HCT116 (cell line): ENCODE results near the gene SNX15. TPM values are rescaled to one million over a fixed set of nuclear protein-coding genes. Genes with fewer than 3 reads are reported as not detected.
A peak's percentile ranks its signal among the peaks of the same experiment; 100 is the strongest.
"Not testable (repeated sequence)": the region's sequence is repeated elsewhere in the genome, so short reads cannot be mapped to it uniquely, and the experiment has no call there.

Experiments
- ATAC-seq: fragments of 200-7000 bp; cut with Tn5 transposase; 2 replicates; pipeline ENCODE4 v1.9.1; 2020; ENCODE audit warnings: mild to moderate bottlenecking, moderate library complexity
- BruUV-seq: library from RNA; stranded (reverse); fragments of 400-500 nt; replicated peaks from 2 replicates; lab custom pipeline; 2021; lab: Mats Ljungman, UMichigan
- CTCF ChIA-PET: fragments of 300-600 bp; sonication (Branson Sonifier 250); formaldehyde crosslinking; loops from one replicate; lab custom pipeline; 2021; ENCODE audit warnings: antibody characterized with exemption; lab: Charles Lee
- POLR2A ChIA-PET: fragments of 300-600, 350-600 bp; sonication (Branson Sonifier 250); formaldehyde crosslinking; loops from one replicate; lab custom pipeline; 2021; ENCODE audit warnings: antibody characterized with exemption; lab: Charles Lee
- RAD21 ChIA-PET, 2 experiments: fragments of 300-600 bp; sonication (Branson Sonifier 250); formaldehyde crosslinking; loops; one replicate each; lab custom pipeline; 2023; ENCODE audit warnings: low total read pairs in 2 of 2; ENCODE audit not compliant: uncharacterized antibody in 2 of 2, unreplicated experiment in 2 of 2, low non-redundant PET in 1 of 2; lab: Charles Lee
- DNase-seq: peaks from one replicate; pipeline ENCODE4 v3.0.0-alpha.2; 2010; ENCODE audit warnings: low read depth, low spot score
- H2AFZ ChIP-seq: fragments of 200-600 bp; shearing (Covaris generic), sonication (generic); 2 replicates; pipeline ENCODE4 v1.6.1; 2017; ENCODE audit warnings: low read depth, mixed run types, mixed read lengths, antibody characterized with exemption, low read length; ENCODE audit not compliant: poor library complexity, severe bottlenecking
- H3K27ac ChIP-seq: 2 replicates; pipeline ENCODE4 v1.5.1; 2012; ENCODE audit warnings: low read depth, low read length
- H3K27me3 ChIP-seq: fragments of 200-600 bp; sonication (generic); 2 replicates; pipeline ENCODE4 v1.6.1; 2016; ENCODE audit warnings: mixed run types, low read length, mixed read lengths; ENCODE audit not compliant: insufficient read depth
- H3K36me3 ChIP-seq, 2 experiments: fragments of 200-500 bp in 1 of 2; fragments of 200-600 bp in 1 of 2; sonication (Bioruptor generic) in 1 of 2; sonication (generic) in 1 of 2; 2 replicates each; pipeline versions ENCODE4 v1.5.1 to v1.6.1; 2014 to 2016; ENCODE audit warnings: low read length in 2 of 2, inconsistent platforms in 1 of 2, mixed read lengths in 1 of 2, mixed run types in 1 of 2; ENCODE audit not compliant: insufficient read depth in 2 of 2, control insufficient read depth in 1 of 2
- H3K4me1 ChIP-seq, 2 experiments: fragments of 200-600 bp in 1 of 2; sonication (generic) in 1 of 2; 2 replicates each; pipeline versions ENCODE4 v1.5.1 to v1.6.1; 2012 to 2017; ENCODE audit warnings: low read length in 2 of 2, inconsistent platforms in 1 of 2, mild to moderate bottlenecking in 1 of 2, mixed read lengths in 1 of 2, mixed run types in 1 of 2, moderate library complexity in 1 of 2; ENCODE audit not compliant: insufficient read depth in 2 of 2, control insufficient read depth in 1 of 2
- H3K4me2 ChIP-seq: fragments of 200-600 bp; sonication (generic); 2 replicates; pipeline ENCODE4 v1.6.1; 2017; ENCODE audit warnings: mixed run types, low read length, mixed read lengths
- H3K4me3 ChIP-seq, 2 experiments: fragments of 200-600 bp in 1 of 2; sonication (generic) in 1 of 2; replicated peaks in 1 of 2; 2 replicates each; pipeline ENCODE4 v1.5.1; 2011 to 2016; ENCODE audit warnings: low read length in 2 of 2, control low read depth in 1 of 2, low read depth in 1 of 2, mild to moderate bottlenecking in 1 of 2, mixed read lengths in 1 of 2, mixed run types in 1 of 2
- H3K79me2 ChIP-seq: fragments of 200-600 bp; sonication (generic); 2 replicates; pipeline ENCODE4 v1.6.1; 2017; ENCODE audit warnings: mild to moderate bottlenecking, mixed run types, low read length, moderate library complexity, mixed read lengths; ENCODE audit not compliant: insufficient read depth
- H3K9ac ChIP-seq: fragments of 200-600 bp; sonication (generic); 2 replicates; pipeline ENCODE4 v1.6.1; 2016; ENCODE audit warnings: low read length, mixed read lengths
- H3K9me2 ChIP-seq: fragments of 200-600 bp; sonication (generic), shearing (Covaris generic); 2 replicates; pipeline ENCODE4 v1.6.1; 2017; ENCODE audit warnings: mixed run types, mild to moderate bottlenecking, moderate library complexity; ENCODE audit not compliant: insufficient read depth
- H3K9me3 ChIP-seq, 2 experiments: fragments of 200-500 bp in 1 of 2; fragments of 200-600 bp in 1 of 2; sonication (Bioruptor generic) in 1 of 2; sonication (generic) in 1 of 2; 2 replicates each; pipeline ENCODE4 v1.6.1; 2014 to 2017; ENCODE audit warnings: low read length in 2 of 2, mixed read lengths in 2 of 2, inconsistent platforms in 1 of 2, low read depth in 1 of 2, mild to moderate bottlenecking in 1 of 2, mixed run types in 1 of 2, moderate library complexity in 1 of 2; ENCODE audit not compliant: control insufficient read depth in 1 of 2, insufficient read depth in 1 of 2
- H4K20me1 ChIP-seq: fragments of 200-600 bp; sonication (generic), shearing (Covaris generic); 2 replicates; pipeline ENCODE4 v1.6.1; 2017; ENCODE audit warnings: mixed run types, mild to moderate bottlenecking, moderate library complexity; ENCODE audit not compliant: insufficient read depth
- CEBPB ChIP-seq: IDR thresholded peaks from 2 replicates; pipeline ENCODE4 v1.6.1; 2012; ENCODE audit warnings: low read depth
- CTCF ChIP-seq, 3 experiments: fragments of 200-600 bp in 1 of 3; sonication (generic) in 1 of 3; IDR thresholded peaks in 2 of 3; conservative IDR thresholded peaks in 1 of 3; 2 replicates each; pipeline ENCODE4 v1.5.1; 2012 to 2017; ENCODE audit warnings: low read depth in 2 of 3, low read length in 2 of 3, antibody characterized with exemption in 1 of 3, borderline replicate concordance in 1 of 3, control low read depth in 1 of 3, mild to moderate bottlenecking in 1 of 3, mixed read lengths in 1 of 3, mixed run types in 1 of 3, moderate library complexity in 1 of 3; ENCODE audit not compliant: insufficient read depth in 1 of 3
- EGR1 ChIP-seq: IDR thresholded peaks from 2 replicates; pipeline ENCODE4 v1.6.1; 2012; ENCODE audit warnings: low read depth
- ELF1 ChIP-seq: IDR thresholded peaks from 2 replicates; pipeline ENCODE4 v1.6.1; 2012; ENCODE audit warnings: low read depth, borderline replicate concordance
- EZH2phosphoT487 ChIP-seq: fragments of 200-600 bp; IDR thresholded peaks from 2 replicates; pipeline ENCODE4 v1.6.1; 2018; ENCODE audit warnings: antibody characterized with exemption, borderline replicate concordance
- FOSL1 ChIP-seq: IDR thresholded peaks from 2 replicates; pipeline ENCODE4 v1.6.1; 2012; ENCODE audit warnings: low read depth
- SIN3A ChIP-seq: IDR thresholded peaks from 2 replicates; pipeline ENCODE4 v1.6.1; 2012; ENCODE audit warnings: low read depth
- SP1 ChIP-seq: IDR thresholded peaks from 2 replicates; pipeline ENCODE4 v1.6.1; 2012; ENCODE audit warnings: low read depth
- ZBTB33 ChIP-seq: IDR thresholded peaks from 2 replicates; pipeline ENCODE4 v1.6.1; 2011; ENCODE audit warnings: mild to moderate bottlenecking, low read length, moderate library complexity; ENCODE audit not compliant: insufficient replicate concordance; ENCODE audit errors: extremely low read depth
- ZFX ChIP-seq: fragments of 450-650 bp; IDR thresholded peaks from 2 replicates; pipeline ENCODE4 v1.6.1; 2017
- ZNF274 ChIP-seq: fragments of 200-500 bp; sonication (Bioruptor generic); IDR thresholded peaks from 2 replicates; pipeline ENCODE4 v1.6.1; 2014; ENCODE audit warnings: mild to moderate bottlenecking, low read depth, low read length, inconsistent platforms
- intact Hi-C: fragments of 100-400 bp; cut with micrococcal nuclease; formaldehyde crosslinking; loops from 2 replicates; pipeline ENCODE4 v1.10.0; 2022
- total RNA-seq: library from RNA; stranded (reverse); gene quantifications from one replicate; pipeline ENCODE4 v1.2.1, GENCODE V29; 2021; ENCODE audit not compliant: unreplicated experiment

The SNX15 gene
- total RNA-seq, 1 experiment from 2014 or later = 16.8 TPM

GRCh38 chr11:65027213-65028067 lies at the start of gene SNX15 (continued):
- peak; percentile 99 for TF ChIP-seq SP1
- peak; percentile 59 for TF ChIP-seq SIN3A
- no peak for TF ChIP-seq ZNF274

GRCh38 chr11:64983339-64983738 lies 43.9 kb upstream of the SNX15 start:
- POLR2A ChIA-PET, CTCF ChIA-PET: not testable (repeated sequence)

GRCh38 chr11:64987998-64988854 lies 39.0 kb upstream of the SNX15 start:
- Histone ChIP-seq H3K4me3 (no peak overlapping the region), H3K27me3 (no peaks in the 10 kb centered on the region), H3K4me2 (no peak overlapping the region), H3K36me3 (no peaks in the 10 kb centered on the region), H3K4me1 (peaks cover 3 to 13% of the 10 kb centered on the region in 2 experiments; a peak in 3 of 4 replicates), H3K9me2 (no peaks in the 10 kb centered on the region), H4K20me1 (no peaks in the 10 kb centered on the region), H2AFZ (no peak overlapping the region), H3K9me3 (no peaks in the 10 kb centered on the region), H3K27ac (no peak overlapping the region), H3K79me2 (no peaks in the 10 kb centered on the region), H3K9ac (no peak overlapping the region)
- intact Hi-C loops = no loop called here
- DNase-seq (no peak), ATAC-seq (no peak)
- ChIA-PET POLR2A (no interaction called here), RAD21 (no interaction called here), CTCF (no interaction called here)
- BruUV-seq = no TSS peak
- TF ChIP-seq CTCF (IDR thresholded peaks at IDR 0.05 in 2 of 3, conservative IDR thresholded peaks at IDR 0.05 in 1 of 3; ENCODE audit: borderline replicate concordance in 1 of 3, insufficient read depth in 1 of 3, low read depth in 2 of 3, low read length in 2 of 3) (no peak), CEBPB (no peak), ZFX (no peak), ELF1 (no peak), EGR1 (no peak), SP1 (no peak), SIN3A (no peak), ZNF274 (no peak), EZH2phosphoT487 (no peak), ZBTB33 (no peak), FOSL1 (no peak)

More at GRCh38 chr11:64983339-64983738, 43.9 kb upstream of the SNX15 start:
- BruUV-seq, DNase-seq, RAD21 ChIA-PET, H4K20me1 ChIP-seq, H3K9me3 ChIP-seq, H3K27me3 ChIP-seq, H3K4me3 ChIP-seq, H3K79me2 ChIP-seq, H3K4me2 ChIP-seq, H3K9ac ChIP-seq, ATAC-seq, H3K27ac ChIP-seq, intact Hi-C loops, H3K9me2 ChIP-seq, H3K4me1 ChIP-seq, H2AFZ ChIP-seq, H3K36me3 ChIP-seq: not testable (repeated sequence)
